Body of pancreas (tissue), 4 donors: ENCODE data around the gene COL19A1.
"Not testable (repeated sequence)": the region's sequence is repeated elsewhere in the genome, so short reads cannot be mapped to it uniquely, and the experiment has no call there.

ENCODE experiments used
- POLR2A ChIP-seq, 3 donors: fragments of 450-650 bp; IDR thresholded peaks; one replicate each; pipeline ENCODE4 v1.6.1; 2016; ENCODE audit warnings: antibody characterized with exemption in 3 of 3, mild to moderate bottlenecking in 2 of 3
- TF ChIP-seq, protein P1 (sequence below), 7 experiments: fragments of 450-650 bp in 4 of 7; fragments of 200-600 bp in 3 of 7; sonication (generic) in 3 of 7; IDR thresholded peaks; one replicate each; pipeline ENCODE4 v1.5.1; 2016 to 2019; ENCODE audit warnings: antibody characterized with exemption in 7 of 7

DNA sequence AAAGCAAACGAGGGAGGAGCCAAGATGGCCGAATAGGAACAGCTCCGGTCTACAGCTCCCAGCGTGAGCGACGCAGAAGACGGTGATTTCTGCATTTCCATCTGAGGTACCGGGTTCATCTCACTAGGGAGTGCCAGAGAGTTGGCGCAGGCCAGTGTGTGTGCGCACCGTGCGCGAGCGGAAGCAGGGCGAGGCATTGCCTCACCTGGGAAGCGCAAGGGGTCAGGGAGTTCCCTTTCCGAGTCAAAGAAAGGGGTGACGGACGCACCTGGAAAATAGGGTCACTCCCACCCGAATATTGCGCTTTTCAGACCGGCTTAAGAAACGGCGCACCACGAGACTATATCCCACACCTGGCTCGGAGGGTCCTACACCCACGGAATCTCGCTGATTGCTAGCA lies 144.0 kb downstream of the COL19A1 start:
- TF ChIP-seq POLR2A (IDR thresholded peaks at IDR 0.05) = not testable (repeated sequence)
- TF ChIP-seq, protein P1, sequence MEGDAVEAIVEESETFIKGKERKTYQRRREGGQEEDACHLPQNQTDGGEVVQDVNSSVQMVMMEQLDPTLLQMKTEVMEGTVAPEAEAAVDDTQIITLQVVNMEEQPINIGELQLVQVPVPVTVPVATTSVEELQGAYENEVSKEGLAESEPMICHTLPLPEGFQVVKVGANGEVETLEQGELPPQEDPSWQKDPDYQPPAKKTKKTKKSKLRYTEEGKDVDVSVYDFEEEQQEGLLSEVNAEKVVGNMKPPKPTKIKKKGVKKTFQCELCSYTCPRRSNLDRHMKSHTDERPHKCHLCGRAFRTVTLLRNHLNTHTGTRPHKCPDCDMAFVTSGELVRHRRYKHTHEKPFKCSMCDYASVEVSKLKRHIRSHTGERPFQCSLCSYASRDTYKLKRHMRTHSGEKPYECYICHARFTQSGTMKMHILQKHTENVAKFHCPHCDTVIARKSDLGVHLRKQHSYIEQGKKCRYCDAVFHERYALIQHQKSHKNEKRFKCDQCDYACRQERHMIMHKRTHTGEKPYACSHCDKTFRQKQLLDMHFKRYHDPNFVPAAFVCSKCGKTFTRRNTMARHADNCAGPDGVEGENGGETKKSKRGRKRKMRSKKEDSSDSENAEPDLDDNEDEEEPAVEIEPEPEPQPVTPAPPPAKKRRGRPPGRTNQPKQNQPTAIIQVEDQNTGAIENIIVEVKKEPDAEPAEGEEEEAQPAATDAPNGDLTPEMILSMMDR (IDR thresholded peaks at IDR 0.05) = not testable (repeated sequence)
